Measurements from ENCODE around the gene RAD51B. TPM values are rescaled to one million over a fixed set of nuclear protein-coding genes. Genes with fewer than 3 reads are reported as not detected.

RAD51B gene
- total and polyA plus RNA-seq, 2 of the 13 experiments (the other 11 are each of a cell fraction or from before 2014, with no cell fraction given) = 7.0 to 9.5 TPM

DNA sequence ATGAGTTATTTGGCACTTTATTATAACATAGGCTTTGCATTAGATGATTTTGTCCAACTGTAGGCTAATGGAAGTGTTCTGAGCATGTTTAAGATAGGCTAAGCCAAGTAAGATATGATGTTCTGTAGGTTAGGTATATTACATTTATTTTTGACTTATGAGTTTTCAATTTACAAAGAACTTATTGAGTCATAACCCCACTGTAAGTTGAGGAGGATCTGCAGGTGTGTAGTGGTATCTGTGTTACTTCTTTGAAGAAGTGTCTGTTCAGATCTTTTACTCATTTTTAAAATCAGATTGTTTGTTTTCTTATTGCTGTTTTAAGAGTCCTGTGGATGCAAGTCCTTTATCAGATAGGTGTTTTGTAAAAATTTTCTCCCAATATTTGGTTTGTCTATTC, 329.2 kb downstream of the RAD51B start:
- no peak overlapping the region for H3K4me3 ChIP-seq (replicated peaks in 1 of 3; ENCODE audit: insufficient read depth in 1 of 3, low read depth in 2 of 3, low read length in 3 of 3)
- H4K20me1 ChIP-seq (ENCODE audit: insufficient read depth, low read length) = no peaks in the 10 kb centered on the region
- H3K4me2 ChIP-seq (ENCODE audit: low read depth, low read length) = no peak overlapping the region
- ATAC-seq = no peak
- no peaks in the 10 kb centered on the region for H3K9me3 ChIP-seq (ENCODE audit: low read length)
- no peak overlapping the region for H3K27ac ChIP-seq (ENCODE audit: extremely low read length, insufficient read depth, low read length)
- no peaks in the 10 kb centered on the region for H3K36me3 ChIP-seq (replicated peaks in 1 of 2; ENCODE audit: control insufficient read depth in 1 of 2, insufficient read depth in 2 of 2, low read length in 2 of 2)
- H3K27me3 ChIP-seq (ENCODE audit: control insufficient read depth in 1 of 2, insufficient read depth in 2 of 2, low read length in 2 of 2) = no peaks in the 10 kb centered on the region
- no peak overlapping the region for H3K9ac ChIP-seq (ENCODE audit: insufficient read depth, low read depth, low read length)
- H3K79me2 ChIP-seq (ENCODE audit: insufficient read depth, low read length) = no peaks in the 10 kb centered on the region
- BruUV-seq (replicated peaks) = no TSS peak
- peaks cover 14% of the 10 kb centered on the region for H3K4me1 ChIP-seq (ENCODE audit: insufficient read depth, low read length)
- H2AFZ ChIP-seq (ENCODE audit: low read length) = no peak overlapping the region
- CTCF ChIA-PET (ENCODE audit: low intra/inter-chr PET ratio, low total read pairs) = no interaction called here
- DNase-seq (ENCODE audit: low spot score) = no peak
- in situ Hi-C loops (cut with HindIII; ENCODE audit: extremely low pct_ligation_motif_present, low pct_unique_long_range_greater_than_20kb) (no loop called here), intact Hi-C loops (cut with micrococcal nuclease; ENCODE audit: unreplicated experiment) (no loop called here)
- FAIRE-seq = no peak
- TF ChIP-seq ZNF251 (CRISPR knock-in tag; IDR thresholded peaks at IDR 0.05) (no peak), U2AF1 (optimal IDR thresholded peaks at IDR 0.05; ENCODE audit: low read depth, low read length) (no peak), ZNF350 (CRISPR knock-in tag; IDR thresholded peaks at IDR 0.05; ENCODE audit: borderline replicate concordance, low read depth) (no peak), ZNF460 (CRISPR knock-in tag; IDR thresholded peaks at IDR 0.05; ENCODE audit: borderline replicate concordance) (no peak), ZNF501 (CRISPR knock-in tag; IDR thresholded peaks at IDR 0.05) (no peak), ZNF839 (CRISPR knock-in tag; IDR thresholded peaks at IDR 0.05; ENCODE audit: borderline replicate concordance) (no peak)
- TF ChIP-seq, protein P1, sequence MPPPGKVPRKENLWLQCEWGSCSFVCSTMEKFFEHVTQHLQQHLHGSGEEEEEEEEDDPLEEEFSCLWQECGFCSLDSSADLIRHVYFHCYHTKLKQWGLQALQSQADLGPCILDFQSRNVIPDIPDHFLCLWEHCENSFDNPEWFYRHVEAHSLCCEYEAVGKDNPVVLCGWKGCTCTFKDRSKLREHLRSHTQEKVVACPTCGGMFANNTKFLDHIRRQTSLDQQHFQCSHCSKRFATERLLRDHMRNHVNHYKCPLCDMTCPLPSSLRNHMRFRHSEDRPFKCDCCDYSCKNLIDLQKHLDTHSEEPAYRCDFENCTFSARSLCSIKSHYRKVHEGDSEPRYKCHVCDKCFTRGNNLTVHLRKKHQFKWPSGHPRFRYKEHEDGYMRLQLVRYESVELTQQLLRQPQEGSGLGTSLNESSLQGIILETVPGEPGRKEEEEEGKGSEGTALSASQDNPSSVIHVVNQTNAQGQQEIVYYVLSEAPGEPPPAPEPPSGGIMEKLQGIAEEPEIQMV (CRISPR knock-in tag; IDR thresholded peaks at IDR 0.05; ENCODE audit: low read depth) = no peak
- POLR2A ChIA-PET = no interaction called here

- CTCF ChIA-PET (ENCODE audit: low intra/inter-chr PET ratio, low total read pairs) = no interaction called here
- TF ChIP-seq ZNF564 (CRISPR knock-in tag; IDR thresholded peaks at IDR 0.05) (no peak), ZSCAN30 (CRISPR knock-in tag; IDR thresholded peaks at IDR 0.05) (no peak), ZKSCAN8 (CRISPR knock-in tag; IDR thresholded peaks at IDR 0.05; ENCODE audit: borderline replicate concordance) (no peak), JUNB (CRISPR knock-in tag; IDR thresholded peaks at IDR 0.05; ENCODE audit: borderline replicate concordance) (no peak), ZBTB1 (CRISPR knock-in tag; IDR thresholded peaks at IDR 0.05; ENCODE audit: borderline replicate concordance) (no peak), NR2F2 (IDR thresholded peaks at IDR 0.05; ENCODE audit: borderline replicate concordance, low read depth) (no peak), GABPB1 (CRISPR knock-in tag; IDR thresholded peaks at IDR 0.05) (no peak), ZNF557 (CRISPR knock-in tag; IDR thresholded peaks at IDR 0.05) (no peak), ATF7 (IDR thresholded peaks at IDR 0.05) (no peak), ATF7 (CRISPR knock-in tag; IDR thresholded peaks at IDR 0.05) (no peak), ZNF670 (CRISPR knock-in tag; IDR thresholded peaks at IDR 0.05; ENCODE audit: borderline replicate concordance) (no peak)
- TF ChIP-seq, protein P2, sequence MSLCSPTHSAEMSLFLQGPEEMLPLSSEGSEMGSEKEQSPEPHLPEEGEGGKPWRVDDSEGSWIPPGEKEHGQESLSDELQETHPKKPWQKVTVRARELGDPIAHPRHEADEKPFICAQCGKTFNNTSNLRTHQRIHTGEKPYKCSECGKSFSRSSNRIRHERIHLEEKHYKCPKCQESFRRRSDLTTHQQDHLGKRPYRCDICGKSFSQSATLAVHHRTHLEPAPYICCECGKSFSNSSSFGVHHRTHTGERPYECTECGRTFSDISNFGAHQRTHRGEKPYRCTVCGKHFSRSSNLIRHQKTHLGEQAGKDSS (CRISPR knock-in tag; IDR thresholded peaks at IDR 0.05; ENCODE audit: borderline replicate concordance, low read depth) = no peak
Measured at GRCh38 chr14:68153275-68153674, 333.7 kb downstream of the RAD51B start.

More at GRCh38 chr14:68153275-68153674, 333.7 kb downstream of the RAD51B start:
- H3K9me3 ChIP-seq (ENCODE audit: low read length) = no peaks in the 10 kb centered on the region
- 93% methylated on average over 1 of the region's 1 CpG for WGBS (ENCODE audit: low lambda C conversion rate)
- H3K4me3 ChIP-seq (replicated peaks in 1 of 3; ENCODE audit: insufficient read depth in 1 of 3, low read depth in 2 of 3, low read length in 3 of 3) = no peak overlapping the region
- H3K79me2 ChIP-seq (ENCODE audit: insufficient read depth, low read length) = no peaks in the 10 kb centered on the region
- H3K27ac ChIP-seq (ENCODE audit: extremely low read length, insufficient read depth, low read length) = no peak overlapping the region
- peaks cover 5% of the 10 kb centered on the region for H3K4me1 ChIP-seq (ENCODE audit: insufficient read depth, low read length)
- FAIRE-seq (no peak), DNase-seq (ENCODE audit: low spot score) (no peak), ATAC-seq (no peak)
- H4K20me1 ChIP-seq (ENCODE audit: insufficient read depth, low read length) = no peaks in the 10 kb centered on the region
- H3K9ac ChIP-seq (ENCODE audit: insufficient read depth, low read depth, low read length) = no peak overlapping the region
- POLR2A ChIA-PET = no interaction called here
- no peaks in the 10 kb centered on the region for H3K27me3 ChIP-seq (ENCODE audit: control insufficient read depth in 1 of 2, insufficient read depth in 2 of 2, low read length in 2 of 2)
- in situ Hi-C loops (cut with HindIII; ENCODE audit: extremely low pct_ligation_motif_present, low pct_unique_long_range_greater_than_20kb) (no loop called here), intact Hi-C loops (cut with micrococcal nuclease; ENCODE audit: unreplicated experiment) (no loop called here)
- no TSS peak for BruUV-seq (replicated peaks)
- H3K36me3 ChIP-seq (replicated peaks in 1 of 2; ENCODE audit: control insufficient read depth in 1 of 2, insufficient read depth in 2 of 2, low read length in 2 of 2) = no peaks in the 10 kb centered on the region
- H2AFZ ChIP-seq (ENCODE audit: low read length) = no peak overlapping the region
- no peak overlapping the region for H3K4me2 ChIP-seq (ENCODE audit: low read depth, low read length)

All from HepG2 (cell line).